LoVo (cell line): ENCODE data around the gene HGF.
A peak's percentile ranks its signal among the peaks of the same experiment; 100 is the strongest.
"Not testable (repeated sequence)": the region's sequence is repeated elsewhere in the genome, so short reads cannot be mapped to it uniquely, and the experiment has no call there.

Source experiments
- DNase-seq: peaks from one replicate; pipeline ENCODE4 v3.0.0-alpha.2; 2016; ENCODE audit warnings: low spot score

The HGF gene

GRCh38 chr7:81776161-81776560, 6.3 kb upstream of the HGF start:
- no peak for DNase-seq

- DNase-seq = no peak
These were observed 5.7 kb upstream of the HGF start for GRCh38 chr7:81775560-81775959.

DNA sequence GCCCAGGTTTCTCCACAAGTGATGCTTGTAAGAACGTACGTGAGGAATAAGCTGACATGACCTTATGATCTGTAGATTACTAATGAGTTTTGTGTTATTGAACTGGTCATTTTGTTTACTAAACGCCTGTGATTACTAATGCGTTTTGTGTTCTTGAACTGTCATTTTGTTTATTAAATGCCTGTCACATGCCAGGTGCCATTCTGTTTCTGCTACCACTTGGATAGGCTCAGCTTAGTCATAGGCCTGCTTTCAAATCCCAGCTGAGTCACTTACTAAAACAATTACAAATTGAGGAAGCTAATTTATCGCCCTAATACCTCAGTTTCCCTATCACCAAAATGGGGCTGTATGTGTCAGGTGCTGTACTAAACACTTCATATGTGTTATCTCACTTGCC, 4.7 kb upstream of the HGF start:
- no peak for DNase-seq

- DNase-seq = no peak
These were observed 929 bp upstream of the HGF start for GRCh38 chr7:81770728-81771223.

GRCh38 chr7:81768951-81769778, 682 bp downstream of the HGF start:
- DNase-seq = no peak

- no peak for DNase-seq
These were observed 1.9 kb downstream of the HGF start for GRCh38 chr7:81767926-81768325.

DNA sequence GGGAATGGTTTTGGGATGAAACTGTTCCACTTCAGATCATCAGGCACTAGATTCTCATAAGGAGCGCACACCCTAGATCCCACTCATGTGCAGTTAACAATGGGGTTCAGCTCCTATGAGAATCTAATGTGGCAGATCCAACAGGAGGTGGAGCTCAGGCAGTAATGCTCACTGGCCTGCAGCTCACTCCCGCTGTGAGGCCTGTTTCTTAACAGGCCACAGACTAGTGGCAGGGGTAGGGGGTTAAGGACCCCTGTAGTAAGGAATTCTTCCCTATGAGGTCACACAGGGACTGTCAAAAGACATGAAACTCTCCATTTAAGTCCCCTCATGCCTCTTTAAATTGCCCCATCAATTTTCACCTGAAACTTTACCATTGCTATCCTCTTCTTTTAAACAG, 8.0 kb downstream of the HGF start:
- DNase-seq = no peak

- no peak for DNase-seq
These were observed 8.8 kb downstream of the HGF start for GRCh38 chr7:81761031-81761430.

DNA sequence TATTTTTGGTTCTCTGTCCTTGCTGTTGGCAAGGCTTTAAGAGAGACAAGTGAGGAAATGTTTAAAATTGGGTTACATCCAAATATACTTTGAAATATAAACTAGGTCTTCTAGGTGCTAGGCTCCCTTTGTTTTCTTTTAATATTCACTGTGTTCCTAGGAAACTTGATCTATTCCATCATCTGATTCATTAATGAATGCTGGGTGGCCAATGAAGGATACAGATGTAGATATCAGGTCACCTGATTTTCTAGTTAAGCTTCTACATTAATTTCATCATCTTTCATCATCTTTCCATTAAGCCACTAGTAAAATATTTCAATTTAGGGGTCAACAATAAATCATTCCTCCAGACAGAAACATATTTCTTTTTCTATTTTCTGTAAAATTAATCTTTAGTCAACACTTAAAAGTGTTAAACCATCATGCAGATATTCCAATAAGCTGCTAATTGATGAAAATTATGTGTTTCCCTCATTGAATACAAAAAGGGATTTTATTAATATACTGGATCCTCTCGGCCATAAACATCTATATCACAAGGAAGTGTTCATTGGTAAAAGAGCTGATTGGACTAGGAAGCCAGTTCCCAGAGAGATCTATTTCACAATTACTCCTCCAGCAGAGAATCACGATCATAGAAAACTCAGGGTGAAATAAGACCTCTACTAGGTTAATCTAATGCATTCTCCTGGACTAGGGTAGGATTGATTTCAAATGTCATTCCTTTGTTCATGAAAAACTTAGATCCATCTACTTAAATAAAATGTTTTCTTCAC, 14.7 kb downstream of the HGF start:
- DNase-seq = no peak

GRCh38 chr7:81753392-81753791, 16.5 kb downstream of the HGF start:
- no peak for DNase-seq

- DNase-seq = no peak
These were observed 17.5 kb downstream of the HGF start for GRCh38 chr7:81752318-81752714.

GRCh38 chr7:81751619-81752317, 18.1 kb downstream of the HGF start:
- no peak for DNase-seq

GRCh38 chr7:81745637-81746036, 24.2 kb downstream of the HGF start:
- DNase-seq = no peak

- no peak for DNase-seq
These were observed 25.5 kb downstream of the HGF start for GRCh38 chr7:81744389-81744788.

DNA sequence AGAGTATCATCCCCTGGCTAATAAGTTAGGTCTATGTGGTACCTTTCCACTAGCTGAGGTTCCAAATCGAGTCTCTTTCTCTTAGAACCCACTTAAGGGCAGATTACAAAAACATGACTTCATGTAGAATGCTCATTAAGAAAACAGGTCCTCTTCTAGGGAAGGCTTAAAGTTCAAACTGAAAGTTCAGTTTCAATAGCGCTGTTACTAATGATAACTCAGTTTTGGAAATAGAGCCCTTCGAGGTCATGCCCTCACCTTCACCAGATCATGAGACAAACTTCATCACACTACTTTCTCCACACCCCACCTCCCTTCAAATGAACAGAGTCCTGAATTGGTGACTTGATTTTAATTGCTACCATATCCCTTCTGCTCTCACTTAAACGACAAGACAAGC, 26.2 kb downstream of the HGF start:
- DNase-seq = no peak

GRCh38 chr7:81743201-81743600, 26.6 kb downstream of the HGF start:
- DNase-seq = no peak

DNA sequence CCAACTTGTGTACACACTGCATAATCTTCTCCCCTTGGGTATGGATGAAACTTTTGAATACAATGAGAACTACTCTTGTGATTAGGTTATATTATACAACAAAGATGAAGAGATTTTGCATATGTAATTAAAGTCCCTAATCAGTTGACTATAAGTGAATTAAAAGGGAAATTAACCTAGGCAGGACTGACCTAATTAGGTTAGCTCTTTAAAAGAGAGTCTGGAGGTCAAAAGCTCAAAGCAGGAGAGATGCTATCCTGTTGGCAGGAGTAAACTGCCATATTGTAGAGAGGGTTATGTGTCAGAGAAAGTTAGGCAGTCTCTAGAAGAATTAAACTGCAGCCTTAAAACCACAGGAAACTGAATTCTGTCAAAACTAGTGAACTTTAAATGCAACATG, 29.4 kb downstream of the HGF start:
- DNase-seq = no peak

- peak; percentile 15 for DNase-seq
These were observed 33.8 kb downstream of the HGF start for GRCh38 chr7:81736091-81736490.

GRCh38 chr7:81725812-81726127, 44.1 kb downstream of the HGF start:
- no peak for DNase-seq

DNA sequence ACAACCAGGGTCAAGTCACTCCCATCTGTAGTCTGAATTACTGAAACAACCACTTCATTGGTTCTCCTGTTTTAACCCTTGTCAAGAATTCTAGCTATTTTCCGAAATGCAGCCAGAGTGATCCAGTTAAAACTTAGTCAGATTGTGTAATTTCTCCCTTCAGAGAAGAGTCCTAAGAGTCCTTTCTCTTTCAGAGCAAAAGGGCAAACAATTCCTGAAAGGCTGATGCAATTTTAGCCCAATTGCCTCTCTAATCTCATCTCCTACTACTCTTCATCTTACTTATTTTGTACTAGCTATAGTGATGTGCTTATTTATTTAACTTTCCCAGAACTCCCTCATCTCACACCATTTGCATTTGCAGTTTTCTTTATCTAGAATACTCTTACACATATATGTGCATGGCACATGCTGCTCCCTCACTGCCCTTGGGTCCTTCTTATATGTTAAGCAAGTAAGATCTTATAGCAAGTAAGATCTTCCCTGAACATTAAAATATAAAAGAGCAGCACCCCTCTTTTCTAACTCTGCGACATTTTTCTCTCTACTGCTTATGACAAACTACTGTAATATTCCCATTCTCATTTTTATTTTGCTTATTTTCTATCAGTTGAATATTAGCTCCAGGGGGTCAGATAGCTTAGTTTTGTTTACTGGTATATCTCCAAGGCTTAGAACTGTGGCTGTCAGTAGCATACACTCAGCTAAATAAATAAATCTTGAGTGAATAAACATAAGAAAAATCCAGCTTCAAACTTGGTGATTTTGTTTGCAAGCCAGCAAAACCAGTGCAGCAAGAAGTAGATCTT, 44.6 kb downstream of the HGF start:
- DNase-seq = no peak

GRCh38 chr7:81722250-81722649, 47.6 kb downstream of the HGF start:
- DNase-seq = not testable (repeated sequence)

- no peak for DNase-seq
These were observed 48.4 kb downstream of the HGF start for GRCh38 chr7:81721437-81721836.
